NCI-H774 (cell line): ENCODE data around the gene SLC12A4.

Experiments
- DNase-seq: peaks from one replicate; lab custom pipeline; 2025; lab: John Stamatoyannopoulos, UW

Gene SLC12A4

GRCh38 chr16:67963292-67963661 is 5.2 kb downstream of the SLC12A4 start:
- no peak for DNase-seq

GRCh38 chr16:67962135-67962534 is 6.3 kb downstream of the SLC12A4 start:
- DNase-seq: no peak

- peak; percentile 89 for DNase-seq
Observed at GRCh38 chr16:67961551-67961957, 6.9 kb downstream of the SLC12A4 start.

- DNase-seq: no peak
Observed at GRCh38 chr16:67959536-67960329, 8.7 kb downstream of the SLC12A4 start.

GRCh38 chr16:67957622-67958021 is 10.8 kb downstream of the SLC12A4 start:
- no peak for DNase-seq

DNA sequence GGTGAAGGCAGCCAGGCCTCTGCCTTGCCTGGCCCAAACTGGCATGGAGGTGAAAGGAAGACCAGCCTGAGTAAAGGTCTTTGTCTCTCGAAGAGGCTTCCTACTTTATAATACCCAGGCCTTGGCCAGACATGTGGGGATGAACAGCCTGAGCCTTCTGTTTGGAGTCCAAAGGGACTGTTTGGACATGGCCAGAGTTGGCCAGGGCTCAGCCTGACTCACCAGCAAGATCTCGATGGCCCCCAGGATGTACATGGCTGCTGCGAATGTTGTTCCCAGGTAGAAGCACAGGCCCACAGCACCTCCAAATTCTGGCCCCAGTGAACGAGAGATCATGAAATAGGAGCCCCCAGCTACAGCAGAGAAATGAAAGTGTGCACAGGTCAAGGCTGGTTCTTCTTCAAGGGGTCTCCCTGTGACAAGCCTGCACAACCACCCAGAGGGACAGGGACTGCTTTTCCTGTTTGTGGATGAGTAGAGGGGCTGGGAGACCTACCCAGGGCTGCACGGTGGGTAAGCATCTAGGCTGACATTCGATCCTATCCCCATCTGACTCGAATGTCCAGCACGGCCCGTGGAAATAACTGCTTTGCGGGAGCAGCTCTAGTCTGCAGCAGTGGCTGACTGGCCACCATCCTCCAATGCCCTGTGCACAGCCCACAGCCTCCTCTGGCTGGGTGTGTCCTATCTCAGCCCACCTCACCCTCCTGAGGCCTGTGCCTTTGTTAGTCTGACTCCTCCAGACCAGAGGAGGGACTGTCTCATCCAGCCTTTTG is 13.8 kb downstream of the SLC12A4 start:
- DNase-seq: no peak

- no peak for DNase-seq
Observed at GRCh38 chr16:67953641-67954375, 14.6 kb downstream of the SLC12A4 start.

DNA sequence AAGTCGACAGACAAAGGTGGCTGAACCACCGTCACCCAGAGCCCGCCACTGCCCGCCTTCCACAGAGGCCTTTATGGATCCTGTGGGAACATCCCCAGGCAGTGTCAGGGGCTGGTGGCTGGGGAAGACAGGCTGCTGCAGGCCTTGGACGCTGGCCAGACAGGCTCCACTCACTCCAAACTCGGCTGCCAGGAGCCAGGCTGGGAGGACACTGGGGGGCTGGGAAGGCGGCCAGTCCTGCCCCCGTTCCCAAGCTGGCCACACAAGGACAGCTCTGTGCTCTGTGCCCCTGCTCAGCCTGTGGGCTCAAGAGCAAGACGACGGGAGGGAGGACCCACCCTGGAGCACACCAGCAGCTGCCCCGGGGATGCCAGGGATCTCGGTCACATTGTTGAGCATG is 17.0 kb downstream of the SLC12A4 start:
- no peak for DNase-seq

DNA sequence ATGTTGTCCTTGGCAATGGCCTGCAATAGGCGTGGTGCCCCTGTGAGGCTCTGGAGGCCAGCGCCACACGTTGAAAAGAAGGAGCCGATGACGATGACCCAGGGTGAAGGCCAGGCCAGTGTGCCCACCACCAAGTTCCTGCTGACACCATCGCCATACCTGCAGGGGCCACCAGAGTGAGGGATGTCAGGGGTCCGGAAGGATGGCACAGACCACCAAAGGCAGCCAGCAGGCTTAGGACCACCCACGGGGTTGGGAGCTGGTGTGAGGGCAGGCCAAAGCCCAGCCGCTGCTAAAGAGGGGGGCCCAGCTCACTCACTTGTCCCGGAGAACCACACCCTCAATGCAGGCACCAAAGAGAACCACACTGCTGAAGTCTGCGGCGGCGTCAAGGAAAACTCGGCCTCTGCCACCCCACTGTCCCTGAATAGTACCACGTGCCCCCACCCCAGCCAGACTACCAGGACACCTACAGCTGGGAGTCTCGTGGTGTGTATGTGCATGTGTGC is 18.0 kb downstream of the SLC12A4 start:
- DNase-seq: no peak

DNA sequence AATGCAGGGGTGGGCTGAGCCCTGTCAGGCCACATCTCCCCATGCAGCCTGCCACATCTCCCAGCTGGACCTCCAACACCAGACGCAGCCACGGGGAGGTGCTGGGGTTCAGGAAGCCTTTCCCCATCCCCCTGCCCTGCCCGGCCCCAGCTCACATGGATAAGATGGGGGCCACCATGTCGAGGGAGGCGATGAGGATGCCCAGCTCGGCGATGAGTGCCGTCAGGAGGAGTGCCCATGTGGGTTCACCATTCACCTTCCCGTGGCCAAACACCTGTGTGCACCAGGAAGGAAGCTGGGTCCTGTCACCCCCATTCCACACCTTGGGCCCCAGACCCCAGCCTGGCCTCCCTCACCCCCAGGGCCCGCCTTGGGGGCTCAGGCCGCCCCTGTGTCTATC is 18.8 kb downstream of the SLC12A4 start:
- DNase-seq: no peak

DNA sequence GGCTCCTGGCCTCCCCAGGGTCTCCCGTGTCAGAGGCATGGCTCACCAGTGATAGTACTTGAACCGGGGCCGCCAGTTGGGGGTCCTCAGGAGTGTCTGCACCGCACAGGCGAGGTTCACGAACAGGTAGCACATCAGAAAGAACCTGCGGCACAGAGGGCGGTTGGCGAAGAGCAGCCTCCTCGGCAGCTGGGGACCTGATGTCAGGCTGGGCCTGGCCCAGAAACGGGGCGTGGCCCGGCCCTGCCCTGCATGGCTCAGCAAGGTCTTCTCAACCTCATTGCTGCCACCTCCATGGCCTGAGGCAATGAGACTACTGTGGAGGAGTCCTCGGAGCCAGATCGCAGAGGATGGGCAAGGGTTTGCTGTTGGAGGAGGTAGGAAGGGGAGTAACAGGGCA is 20.4 kb downstream of the SLC12A4 start:
- no peak for DNase-seq

- DNase-seq: no peak
Observed at GRCh38 chr16:67946966-67947558, 21.4 kb downstream of the SLC12A4 start.

DNA sequence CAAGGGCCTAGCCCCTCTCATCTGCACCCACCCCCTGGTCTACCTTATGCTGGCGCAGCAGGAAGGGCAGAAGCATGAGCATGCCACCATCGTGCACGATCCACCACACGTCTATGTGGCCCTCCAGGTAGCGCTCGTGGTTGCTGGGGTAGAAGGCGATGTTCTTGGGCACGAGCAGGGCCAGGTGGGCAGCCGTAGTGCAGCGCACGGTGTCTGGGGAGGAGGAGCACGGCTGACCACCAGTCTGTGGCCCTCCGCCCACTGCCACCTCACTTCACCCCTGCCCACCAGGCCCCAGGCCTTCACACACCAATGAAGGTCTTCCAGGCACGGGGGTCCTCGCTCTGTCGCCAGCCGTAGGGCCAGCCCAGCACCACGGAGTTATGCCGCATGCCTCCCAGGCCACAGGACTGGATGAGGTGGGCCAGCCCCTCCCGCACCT is 22.3 kb downstream of the SLC12A4 start:
- DNase-seq: no peak

- no peak for DNase-seq
Observed at GRCh38 chr16:67945392-67945933, 23.0 kb downstream of the SLC12A4 start.

- DNase-seq: no peak
Observed at GRCh38 chr16:67944690-67945391, 23.6 kb downstream of the SLC12A4 start.

- no peak for DNase-seq
Observed at GRCh38 chr16:67943619-67944504, 24.6 kb downstream of the SLC12A4 start, which contains the start of gene LCAT. LCAT (minus strand) TSS chr16:67944120; CDS start chr16:67944101, 19 bp downstream.

DNA sequence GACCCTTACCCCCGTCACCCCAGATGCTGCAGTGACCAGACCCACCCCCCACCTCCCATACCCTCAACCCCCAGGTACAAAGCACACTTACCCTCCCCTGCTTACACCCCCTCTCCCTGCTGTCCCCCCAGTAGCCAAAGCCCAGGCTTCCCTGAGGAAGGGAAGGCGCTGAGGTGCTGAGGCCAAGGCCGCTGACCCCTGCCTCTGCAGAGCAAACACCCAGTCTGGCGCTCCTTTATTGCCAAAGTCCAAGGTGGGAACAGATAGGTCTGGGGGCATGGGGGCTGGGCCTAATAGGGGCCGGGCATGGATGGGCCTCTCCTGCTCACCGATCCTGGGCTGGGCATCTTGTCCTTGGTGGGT is 25.2 kb downstream of the SLC12A4 start:
- no peak for DNase-seq

DNA sequence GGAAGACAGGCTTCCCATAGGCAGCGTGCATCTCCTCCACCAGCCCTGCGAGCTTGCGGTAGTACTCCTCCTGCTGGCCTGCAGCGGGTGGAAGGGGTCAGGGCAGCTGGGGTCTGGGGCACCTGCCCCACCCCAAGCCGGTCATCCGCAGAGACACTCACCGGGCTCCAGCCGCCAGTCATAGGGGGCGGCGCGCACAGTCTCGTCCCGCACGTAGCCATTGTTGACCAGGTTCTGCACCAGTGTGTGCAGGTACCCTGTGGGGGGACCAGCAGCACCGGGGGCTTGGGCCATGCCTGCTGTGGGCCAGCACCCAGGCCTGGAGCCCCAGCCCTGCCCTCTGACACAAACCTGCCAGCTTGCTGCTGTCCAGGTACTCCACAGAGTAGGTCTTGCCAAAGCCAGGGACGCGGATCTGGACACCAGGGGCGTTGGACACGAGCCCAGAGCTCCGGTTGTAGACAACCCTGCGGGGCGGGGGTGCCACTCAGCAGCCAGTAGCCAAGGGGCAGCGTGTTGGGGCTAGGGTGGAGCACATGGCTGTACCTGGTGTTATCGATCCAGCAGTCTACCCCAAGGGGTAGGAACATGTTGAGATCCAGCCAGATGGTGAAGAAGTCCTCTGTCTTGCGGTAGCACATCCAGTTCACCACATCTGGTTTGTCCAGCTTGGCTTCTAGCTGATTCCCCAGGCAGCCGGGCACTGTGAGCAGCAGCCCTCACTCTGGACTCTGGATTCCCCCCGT is 25.8 kb downstream of the SLC12A4 start:
- DNase-seq: no peak

GRCh38 chr16:67942200-67942509 is 26.3 kb downstream of the SLC12A4 start:
- DNase-seq: no peak
